HEK293T (cell line): ENCODE measurements around the gene MMADHC.

Source experiments
- CTCF ChIA-PET: fragments of 350-600 bp; formaldehyde crosslinking; extraction: SDS; loops from one replicate; lab custom pipeline; 2021; ENCODE audit warnings: antibody characterized with exemption, inconsistent platforms; lab: Yijun Ruan, JAX
- POLR2A ChIA-PET: fragments of 350-600 bp; formaldehyde crosslinking; extraction: SDS; loops from one replicate; lab custom pipeline; 2020; ENCODE audit warnings: antibody characterized with exemption, inconsistent platforms; lab: Yijun Ruan, JAX
- DNase-seq: peaks from one replicate; pipeline ENCODE4 v3.0.0; 2012; ENCODE audit warnings: mixed read lengths; ENCODE audit errors: extremely low spot score
- ARNT ChIP-seq: fragments of 450-650 bp; IDR thresholded peaks from 2 replicates; pipeline ENCODE4 v1.6.1; 2017; ENCODE audit warnings: mild to moderate bottlenecking
- BHLHE40 ChIP-seq: fragments of 450-650 bp; IDR thresholded peaks from 2 replicates; pipeline ENCODE4 v1.6.1; 2016; ENCODE audit warnings: mild to moderate bottlenecking, moderate library complexity, borderline replicate concordance
- CTBP1 ChIP-seq: fragments of 450-650 bp; IDR thresholded peaks from 2 replicates; pipeline ENCODE4 v1.6.1; 2016; ENCODE audit warnings: borderline replicate concordance
- ELF4 ChIP-seq: fragments of 450-650 bp; IDR thresholded peaks from 2 replicates; pipeline ENCODE4 v1.6.1; 2017; ENCODE audit warnings: antibody characterized with exemption
- FOXA1 ChIP-seq: fragments of 450-650 bp; IDR thresholded peaks from 2 replicates; pipeline ENCODE4 v1.6.1; 2016; ENCODE audit warnings: mild to moderate bottlenecking
- FOXK2 ChIP-seq: fragments of 450-650 bp; IDR thresholded peaks from 2 replicates; pipeline ENCODE4 v1.6.1; 2016; ENCODE audit warnings: mild to moderate bottlenecking
- FOXM1 ChIP-seq: fragments of 450-650 bp; IDR thresholded peaks from 2 replicates; pipeline ENCODE4 v1.6.1; 2017; ENCODE audit warnings: mild to moderate bottlenecking, borderline replicate concordance
- HDGF ChIP-seq: fragments of 450-650 bp; IDR thresholded peaks from 2 replicates; pipeline ENCODE4 v1.6.1; 2017; ENCODE audit warnings: antibody characterized with exemption, borderline replicate concordance
- L3MBTL2 ChIP-seq: fragments of 450-650 bp; conservative IDR thresholded peaks from 2 replicates; pipeline ENCODE4 v1.6.1; 2016; ENCODE audit warnings: mild to moderate bottlenecking
- LEF1 ChIP-seq: fragments of 450-650 bp; IDR thresholded peaks from 2 replicates; pipeline ENCODE4 v1.6.1; 2017; ENCODE audit warnings: mild to moderate bottlenecking, borderline replicate concordance
- NFRKB ChIP-seq: fragments of 450-650 bp; IDR thresholded peaks from 2 replicates; pipeline ENCODE4 v1.6.1; 2016; ENCODE audit warnings: mild to moderate bottlenecking, moderate library complexity
- SP1 ChIP-seq: fragments of 450-650 bp; IDR thresholded peaks from 2 replicates; pipeline ENCODE4 v1.6.1; 2017
- SUZ12 ChIP-seq: fragments of 450-650 bp; IDR thresholded peaks from 2 replicates; pipeline ENCODE4 v1.6.1; 2016; ENCODE audit warnings: mild to moderate bottlenecking
- TARDBP ChIP-seq: fragments of 450-650 bp; IDR thresholded peaks from 2 replicates; pipeline ENCODE4 v1.6.1; 2016
- ZNF384 ChIP-seq: fragments of 450-650 bp; IDR thresholded peaks from 2 replicates; pipeline ENCODE4 v1.6.1; 2016
- TF ChIP-seq, protein P1 (sequence below): fragments of 450-650 bp; IDR thresholded peaks from 2 replicates; pipeline ENCODE4 v1.6.1; 2016

Gene MMADHC

DNA sequence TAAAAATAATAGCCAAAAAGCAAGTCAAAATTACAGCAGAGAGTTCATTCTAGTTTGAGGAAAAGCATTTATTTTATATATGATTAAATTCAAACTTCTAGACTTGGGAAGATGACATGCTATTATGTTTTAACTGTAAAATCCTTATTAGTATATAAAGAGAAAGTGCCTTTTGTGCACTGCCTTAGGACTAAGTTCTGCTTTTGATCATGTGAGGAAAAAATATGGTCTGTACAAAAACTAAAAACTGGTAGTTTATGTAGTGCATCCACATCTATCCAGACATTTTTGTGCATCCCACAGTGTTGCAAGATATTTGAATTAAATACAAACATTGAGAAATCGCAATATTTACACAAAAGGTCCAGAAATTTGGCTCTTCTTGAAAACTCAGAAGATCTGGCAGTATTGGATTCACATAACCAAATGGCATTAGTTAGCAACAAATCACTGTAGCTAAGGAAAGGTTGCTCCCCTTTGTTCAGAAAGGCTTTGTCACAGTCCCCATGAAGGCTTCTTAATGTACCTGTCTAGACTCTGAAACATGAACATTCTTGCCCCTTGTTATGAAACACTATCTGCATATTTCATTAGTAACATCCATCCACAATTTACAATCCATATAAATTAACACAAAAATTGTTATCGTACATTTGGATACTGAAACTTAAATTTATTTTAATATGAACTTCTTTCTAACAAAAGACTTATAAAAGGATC, 2.2 kb downstream of the MMADHC start:
- POLR2A ChIA-PET = no interaction called here
- CTCF ChIA-PET = interaction anchor here (0.6 kb wide), 1 partner anchor 1659 kb away, joined by 3 read pairs; no protein-coding TSS in a partner anchor
- TF ChIP-seq NFRKB = no peak
- TF ChIP-seq FOXM1 = no peak
- no peak for TF ChIP-seq ARNT
- no peak for TF ChIP-seq SUZ12
- DNase-seq = no peak

DNA sequence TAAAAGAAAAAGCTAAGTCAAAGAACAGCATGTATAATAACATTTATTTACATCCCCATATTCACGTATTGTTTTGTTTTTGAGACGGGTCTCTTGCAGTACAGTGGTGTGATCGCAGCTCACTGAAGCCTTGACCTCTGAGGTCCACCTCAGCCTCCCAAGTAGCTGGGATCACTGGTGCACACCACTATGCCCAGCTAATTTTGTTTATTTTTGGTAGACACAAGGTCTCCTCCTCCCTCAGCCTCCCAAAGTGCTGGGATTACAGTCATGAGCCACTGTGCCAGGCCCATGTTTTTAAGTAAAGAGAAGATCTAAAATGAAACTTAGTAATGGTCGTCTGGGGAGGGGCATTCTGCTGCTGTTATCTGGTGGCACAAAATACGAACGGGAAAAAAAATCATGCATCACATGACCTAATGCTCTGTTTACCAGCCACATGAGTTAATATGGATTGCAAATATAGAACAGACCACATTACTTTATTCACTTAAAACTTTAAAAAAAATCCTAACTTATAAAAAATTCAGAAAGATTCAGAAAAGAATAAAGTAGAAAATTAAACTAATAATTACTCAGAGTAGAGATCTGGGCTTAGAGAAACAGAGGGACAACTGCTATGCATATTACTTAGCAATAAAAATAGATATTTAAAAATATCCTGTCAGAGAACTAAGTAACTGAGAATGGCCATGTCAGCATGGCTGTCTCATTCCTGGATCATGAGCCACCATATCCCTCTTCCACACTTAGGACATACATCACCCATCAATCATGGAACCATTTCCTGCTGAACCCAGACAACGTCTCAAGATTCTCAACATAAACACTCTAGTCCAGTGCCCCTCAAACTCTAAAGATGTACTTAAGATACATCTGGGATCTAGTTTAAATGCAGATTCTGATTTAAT, 7.3 kb downstream of the MMADHC start:
- ChIA-PET POLR2A (no interaction called here), CTCF (no interaction called here)
- no peak for TF ChIP-seq HDGF
- DNase-seq = no peak

DNA sequence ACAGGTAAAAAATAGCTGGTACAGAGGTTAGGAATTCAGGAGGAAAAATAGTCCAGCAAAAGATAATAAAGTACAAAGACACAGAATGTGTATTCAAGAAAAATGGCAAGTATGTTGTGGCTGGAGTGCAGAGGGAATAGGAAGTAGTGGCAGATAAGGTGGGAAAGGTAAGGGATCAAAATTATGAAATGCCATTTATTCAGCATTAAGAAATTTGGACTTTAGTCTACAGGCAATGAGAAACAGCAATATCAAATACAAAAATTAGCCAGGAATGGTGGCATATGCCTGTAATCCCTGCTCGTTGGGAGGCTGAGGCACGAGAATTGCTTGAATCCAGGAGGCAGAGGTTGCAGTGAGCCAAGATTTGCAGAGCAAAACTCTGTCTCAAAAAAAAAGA, 10.3 kb downstream of the MMADHC start:
- TF ChIP-seq, protein P1, sequence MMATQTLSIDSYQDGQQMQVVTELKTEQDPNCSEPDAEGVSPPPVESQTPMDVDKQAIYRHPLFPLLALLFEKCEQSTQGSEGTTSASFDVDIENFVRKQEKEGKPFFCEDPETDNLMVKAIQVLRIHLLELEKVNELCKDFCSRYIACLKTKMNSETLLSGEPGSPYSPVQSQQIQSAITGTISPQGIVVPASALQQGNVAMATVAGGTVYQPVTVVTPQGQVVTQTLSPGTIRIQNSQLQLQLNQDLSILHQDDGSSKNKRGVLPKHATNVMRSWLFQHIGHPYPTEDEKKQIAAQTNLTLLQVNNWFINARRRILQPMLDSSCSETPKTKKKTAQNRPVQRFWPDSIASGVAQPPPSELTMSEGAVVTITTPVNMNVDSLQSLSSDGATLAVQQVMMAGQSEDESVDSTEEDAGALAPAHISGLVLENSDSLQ = no peak
- no peak for TF ChIP-seq FOXA1
- TF ChIP-seq FOXK2 = no peak
- TF ChIP-seq SP1 = no peak
- no peak for TF ChIP-seq CTBP1
- TF ChIP-seq ZNF384 = no peak
- TF ChIP-seq L3MBTL2 = no peak
- TF ChIP-seq BHLHE40 = no peak
- TF ChIP-seq HDGF = no peak
- no peak for TF ChIP-seq NFRKB
- no peak for TF ChIP-seq ARNT
- TF ChIP-seq ELF4 = no peak
- no peak for TF ChIP-seq LEF1
- TF ChIP-seq SUZ12 = no peak
- TF ChIP-seq FOXM1 = no peak
- no peak for TF ChIP-seq TARDBP
- no peak for DNase-seq
- POLR2A ChIA-PET = interaction anchor here (1.4 kb wide), 1 partner anchor 10 kb away, joined by 4 read pairs; the partner anchor contains the start of gene MMADHC
- CTCF ChIA-PET = no interaction called here

DNA sequence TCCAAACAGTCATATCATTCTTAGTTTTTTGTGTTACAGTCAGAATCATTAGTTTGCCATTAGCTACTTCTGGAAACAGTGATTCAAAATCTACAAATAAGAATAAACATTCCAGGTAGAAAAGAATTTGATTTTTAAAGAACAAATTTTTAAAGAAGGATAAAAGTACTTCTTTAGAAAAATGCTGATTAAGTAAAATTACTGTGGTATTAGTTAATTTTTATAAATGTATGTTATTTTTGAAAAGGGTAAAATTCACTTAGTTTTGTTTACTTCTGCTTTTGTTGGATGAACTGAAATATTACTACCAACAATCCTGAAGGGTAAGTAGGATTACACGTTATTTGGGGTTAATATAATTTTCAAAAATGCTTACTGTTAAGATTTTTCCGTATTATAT, 11.8 kb downstream of the MMADHC start:
- TF ChIP-seq ARNT (no peak), FOXM1 (no peak), ZNF384 (no peak), SP1 (no peak), CTBP1 (no peak), FOXK2 (no peak), HDGF (no peak), NFRKB (no peak)
- DNase-seq = no peak
- ChIA-PET CTCF (no interaction called here), POLR2A (no interaction called here)

DNA sequence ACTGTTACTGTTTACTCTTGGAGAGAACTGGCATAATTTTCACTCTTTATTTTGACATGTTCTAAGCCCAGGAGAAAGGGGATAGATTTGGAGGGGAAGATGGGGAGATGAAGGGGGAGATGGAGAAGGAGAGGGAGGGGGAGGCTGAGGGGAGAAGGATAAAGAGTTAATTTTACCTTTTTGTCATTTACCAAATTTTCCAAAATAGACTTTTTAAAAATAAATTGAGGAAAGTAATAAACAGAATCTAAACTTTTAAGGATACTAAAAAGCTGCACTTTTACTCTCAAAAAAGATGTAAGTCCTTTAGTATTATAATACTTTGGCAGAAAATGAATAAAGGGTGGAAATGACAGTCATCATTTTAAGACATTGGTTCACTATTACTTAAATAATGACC, 12.3 kb downstream of the MMADHC start:
- ChIA-PET POLR2A (no interaction called here), CTCF (no interaction called here)
- no peak for TF ChIP-seq HDGF
- TF ChIP-seq ARNT = no peak
- TF ChIP-seq BHLHE40 = no peak
- TF ChIP-seq TARDBP = no peak
- no peak for TF ChIP-seq LEF1
- TF ChIP-seq FOXM1 = no peak
- TF ChIP-seq SP1 = no peak
- no peak for TF ChIP-seq SUZ12
- no peak for TF ChIP-seq FOXA1
- TF ChIP-seq CTBP1 = no peak
- TF ChIP-seq ELF4 = no peak
- no peak for DNase-seq

DNA sequence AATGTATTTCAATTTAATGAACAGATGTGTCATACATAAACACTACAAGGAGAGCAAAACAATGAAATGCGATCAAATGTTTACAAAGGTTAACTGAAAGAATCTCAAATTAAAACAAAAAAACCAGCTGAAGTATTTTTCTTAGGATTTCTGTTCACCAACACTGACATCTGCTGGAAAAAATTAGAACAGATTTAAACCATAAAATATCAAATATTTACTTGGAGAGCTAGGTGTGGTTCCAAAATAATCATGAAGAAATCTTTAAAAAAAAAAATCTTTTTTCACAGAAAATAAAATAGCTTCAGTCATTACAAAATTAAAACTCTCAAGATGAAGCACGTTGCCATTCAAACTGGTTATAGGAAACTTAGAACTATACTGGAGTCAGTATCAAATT, 13.8 kb downstream of the MMADHC start:
- TF ChIP-seq, protein P1 = no peak
- TF ChIP-seq ZNF384 (no peak), FOXA1 (no peak), SUZ12 (no peak), NFRKB (no peak), LEF1 (no peak), FOXM1 (no peak), ARNT (no peak), ELF4 (no peak), BHLHE40 (no peak), FOXK2 (no peak), TARDBP (no peak), SP1 (no peak), HDGF (no peak), CTBP1 (no peak), L3MBTL2 (no peak)
- POLR2A ChIA-PET = no interaction called here
- no peak for DNase-seq
- CTCF ChIA-PET = interaction anchor here (0.7 to 2.5 kb wide), 2 partner anchors 557 to 875 kb away, joined by 6 to 7 read pairs; no protein-coding TSS in a partner anchor
